MCF 10A (cell line): ENCODE results near the gene ZPLD1. TPM values are rescaled to one million over a fixed set of nuclear protein-coding genes. Genes with fewer than 3 reads are reported as not detected.
A peak's percentile ranks its signal among the peaks of the same experiment; 100 is the strongest.

Source experiments
- BruUV-seq: library from RNA; stranded (reverse); fragments of 400-500 nt; replicated peaks from 2 replicates; lab custom pipeline; 2021; lab: Mats Ljungman, UMichigan
- CTCF ChIA-PET: fragments of 300-600 bp; sonication (Branson Sonifier 250); formaldehyde crosslinking; extraction: SDS; loops from one replicate; lab custom pipeline; 2021; ENCODE audit warnings: antibody characterized with exemption, inconsistent platforms; lab: Yijun Ruan, JAX
- POLR2A ChIA-PET: fragments of 300-600, 350-650 bp; sonication (Branson Sonifier 250); formaldehyde crosslinking; extraction: SDS; loops from one replicate; lab custom pipeline; 2020; ENCODE audit warnings: antibody characterized with exemption, inconsistent platforms; lab: Yijun Ruan, JAX
- DNase-seq: peaks from one replicate; pipeline ENCODE4 v3.0.0-alpha.2; 2018; ENCODE audit not compliant: unreplicated experiment
- H3K27ac Mint-ChIP-seq: one replicate; pipeline ENCODE4 v1.8.0; 2022; ENCODE audit warnings: mild to moderate bottlenecking, low read depth, mixed read lengths; ENCODE audit not compliant: unreplicated experiment
- H3K27me3 Mint-ChIP-seq: one replicate; pipeline ENCODE4 v1.8.0; 2022; ENCODE audit warnings: mixed read lengths; ENCODE audit not compliant: insufficient read depth, unreplicated experiment
- H3K36me3 Mint-ChIP-seq: one replicate; pipeline ENCODE4 v1.8.0; 2022; ENCODE audit warnings: mild to moderate bottlenecking, moderate library complexity, mixed read lengths; ENCODE audit not compliant: insufficient read depth, unreplicated experiment
- H3K4me1 Mint-ChIP-seq: one replicate; pipeline ENCODE4 v1.8.0; 2022; ENCODE audit warnings: mixed read lengths; ENCODE audit not compliant: insufficient read depth, unreplicated experiment
- H3K4me3 Mint-ChIP-seq: one replicate; pipeline ENCODE4 v1.8.0; 2022; ENCODE audit warnings: mild to moderate bottlenecking, moderate library complexity, mixed read lengths; ENCODE audit not compliant: unreplicated experiment
- H3K9me3 Mint-ChIP-seq: one replicate; pipeline ENCODE4 v1.8.0; 2022; ENCODE audit warnings: mixed read lengths; ENCODE audit not compliant: unreplicated experiment
- intact Hi-C: fragments of 100-400 bp; cut with micrococcal nuclease; formaldehyde crosslinking; loops from 2 replicates; pipeline ENCODE4 v1.14.1; 2022
- total RNA-seq: library from RNA; stranded (reverse); gene quantifications from 2 replicates; pipeline ENCODE4 v1.2.3, GENCODE V29; 2022
- TF ChIP-seq, protein P1 (sequence below): fragments of 200-600 bp; IDR thresholded peaks from one replicate; pipeline ENCODE4 v1.8.0; 2022; ENCODE audit warnings: antibody characterized with exemption, mild to moderate bottlenecking; ENCODE audit not compliant: unreplicated experiment

ZPLD1 gene
- total RNA-seq, 1 experiment from 2014 or later: 0.12 TPM

GRCh38 chr3:102394517-102394916, 40.3 kb upstream of the ZPLD1 start:
- DNase-seq: no peak
- peaks cover 6% of the 10 kb centered on the region for H3K36me3 Mint-ChIP-seq
- no peak overlapping the region for H3K4me3 Mint-ChIP-seq
- H3K9me3 Mint-ChIP-seq: no peaks in the 10 kb centered on the region
- ChIA-PET CTCF (interaction anchor here (0.7 to 1.2 kb wide), 3 partner anchors 15 to 398 kb away, joined by 3 to 6 read pairs (median 5); no protein-coding TSS in a partner anchor), POLR2A (no interaction called here)
- H3K4me1 Mint-ChIP-seq: no peaks in the 10 kb centered on the region
- intact Hi-C loops: no loop called here
- BruUV-seq: no TSS peak
- TF ChIP-seq, protein P1, sequence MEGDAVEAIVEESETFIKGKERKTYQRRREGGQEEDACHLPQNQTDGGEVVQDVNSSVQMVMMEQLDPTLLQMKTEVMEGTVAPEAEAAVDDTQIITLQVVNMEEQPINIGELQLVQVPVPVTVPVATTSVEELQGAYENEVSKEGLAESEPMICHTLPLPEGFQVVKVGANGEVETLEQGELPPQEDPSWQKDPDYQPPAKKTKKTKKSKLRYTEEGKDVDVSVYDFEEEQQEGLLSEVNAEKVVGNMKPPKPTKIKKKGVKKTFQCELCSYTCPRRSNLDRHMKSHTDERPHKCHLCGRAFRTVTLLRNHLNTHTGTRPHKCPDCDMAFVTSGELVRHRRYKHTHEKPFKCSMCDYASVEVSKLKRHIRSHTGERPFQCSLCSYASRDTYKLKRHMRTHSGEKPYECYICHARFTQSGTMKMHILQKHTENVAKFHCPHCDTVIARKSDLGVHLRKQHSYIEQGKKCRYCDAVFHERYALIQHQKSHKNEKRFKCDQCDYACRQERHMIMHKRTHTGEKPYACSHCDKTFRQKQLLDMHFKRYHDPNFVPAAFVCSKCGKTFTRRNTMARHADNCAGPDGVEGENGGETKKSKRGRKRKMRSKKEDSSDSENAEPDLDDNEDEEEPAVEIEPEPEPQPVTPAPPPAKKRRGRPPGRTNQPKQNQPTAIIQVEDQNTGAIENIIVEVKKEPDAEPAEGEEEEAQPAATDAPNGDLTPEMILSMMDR: no peak
- no peaks in the 10 kb centered on the region for H3K27me3 Mint-ChIP-seq
- no peak overlapping the region for H3K27ac Mint-ChIP-seq

DNA sequence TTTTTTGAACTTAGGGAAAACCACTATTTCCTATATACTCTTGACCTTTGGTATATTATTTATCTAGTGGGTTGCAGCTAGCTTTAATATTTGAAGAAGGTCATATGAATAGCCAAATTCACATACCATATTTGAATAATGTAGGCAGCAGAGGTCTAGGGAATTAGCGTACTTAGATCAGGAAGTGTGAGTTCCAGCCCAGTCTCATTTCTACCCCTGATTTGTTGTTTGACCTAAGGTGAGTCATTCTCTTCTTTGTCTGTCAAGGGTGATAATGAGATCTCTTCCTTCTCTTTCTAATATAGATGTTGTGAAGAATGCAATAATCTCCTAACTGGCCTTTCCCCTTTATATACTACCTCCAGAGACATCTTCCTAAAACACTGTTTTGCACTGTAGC, 36.6 kb upstream of the ZPLD1 start:
- Mint-ChIP-seq H3K4me1 (peaks cover 19% of the 10 kb centered on the region), H3K36me3 (no peaks in the 10 kb centered on the region), H3K9me3 (no peaks in the 10 kb centered on the region), H3K27ac (no peak overlapping the region), H3K4me3 (no peak overlapping the region), H3K27me3 (no peaks in the 10 kb centered on the region)
- TF ChIP-seq, protein P1: no peak
- no TSS peak for BruUV-seq
- CTCF ChIA-PET: no interaction called here
- intact Hi-C loops: no loop called here
- POLR2A ChIA-PET: no interaction called here
- DNase-seq: no peak

DNA sequence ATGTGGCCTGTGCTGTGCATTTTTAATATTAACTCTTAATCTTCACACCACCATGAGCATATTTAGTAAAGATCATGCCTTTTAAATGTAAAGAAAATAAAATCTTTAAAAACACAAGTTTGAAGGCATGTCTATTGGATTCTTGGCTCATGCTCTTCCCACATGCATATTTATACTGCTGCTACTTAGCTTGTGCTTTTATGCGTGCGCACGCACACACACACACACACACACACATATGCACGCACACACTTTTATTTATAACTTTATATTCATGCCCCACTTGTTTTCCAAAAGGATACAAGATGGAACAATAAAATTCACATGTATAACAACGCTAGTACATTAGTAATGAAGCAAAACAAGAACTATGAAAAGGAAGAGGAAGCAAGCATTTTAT, 36.1 kb upstream of the ZPLD1 start:
- Mint-ChIP-seq H3K27ac (no peak overlapping the region), H3K36me3 (no peaks in the 10 kb centered on the region), H3K27me3 (no peaks in the 10 kb centered on the region), H3K4me1 (peaks cover 19% of the 10 kb centered on the region), H3K9me3 (no peaks in the 10 kb centered on the region), H3K4me3 (no peak overlapping the region)
- BruUV-seq: no TSS peak
- ChIA-PET CTCF (interaction anchor here (0.6 kb wide), 1 partner anchor 726 kb away, joined by 6 read pairs; no protein-coding TSS in a partner anchor), POLR2A (no interaction called here)
- intact Hi-C loops: no loop called here
- TF ChIP-seq, protein P1: no peak
- DNase-seq: no peak

GRCh38 chr3:102400142-102400541, 34.7 kb upstream of the ZPLD1 start:
- H3K36me3 Mint-ChIP-seq: no peaks in the 10 kb centered on the region
- no peak for DNase-seq
- no TSS peak for BruUV-seq
- peak overlapping the region; percentile 86 for H3K27ac Mint-ChIP-seq
- CTCF ChIA-PET: no interaction called here
- H3K4me1 Mint-ChIP-seq: peaks cover 19% of the 10 kb centered on the region
- no peaks in the 10 kb centered on the region for H3K27me3 Mint-ChIP-seq
- intact Hi-C loops: loop anchor here (2.0 kb wide), 2 partner anchors 45 to 61 kb away; no protein-coding TSS in a partner anchor
- no peaks in the 10 kb centered on the region for H3K9me3 Mint-ChIP-seq
- H3K4me3 Mint-ChIP-seq: no peak overlapping the region
- TF ChIP-seq, protein P1: no peak
- POLR2A ChIA-PET: no interaction called here
